ENCODE results near the gene NCDN. TPM values are rescaled to one million over a fixed set of nuclear protein-coding genes. Genes with fewer than 3 reads are reported as not detected.
A peak's percentile ranks its signal among the peaks of the same experiment; 100 is the strongest.

NCDN gene
- total RNA-seq, 2 donors from 2014 or later = 25.3 to 33.4 TPM

GRCh38 chr1:35572296-35572695 is 14.7 kb downstream of the NCDN start:
- H3K27me3 ChIP-seq (ENCODE audit: control insufficient read depth, insufficient read depth, low read length, poor library complexity, severe bottlenecking) = peaks cover 78% of the 10 kb centered on the region
- H3K9me3 ChIP-seq (ENCODE audit: control insufficient read depth, low read length) = no peaks in the 10 kb centered on the region
- H3K9me3 Mint-ChIP-seq = no peaks in the 10 kb centered on the region
- no peak for DNase-seq
- no peak overlapping the region for H3K4me3 ChIP-seq (ENCODE audit: low read length)
- no peak overlapping the region for H3K27ac ChIP-seq (ENCODE audit: low read depth, low read length)
- no peaks in the 10 kb centered on the region for H3K4me1 ChIP-seq (ENCODE audit: control insufficient read depth, insufficient read depth, low read length)
- no peak overlapping the region for H3K4me3 Mint-ChIP-seq
- H3K9ac ChIP-seq (ENCODE audit: extremely low read depth, low read length, poor library complexity, severe bottlenecking) = no peak overlapping the region
- H3K27ac Mint-ChIP-seq = no peak overlapping the region
- H3K36me3 Mint-ChIP-seq (ENCODE audit: low read depth) = no peaks in the 10 kb centered on the region
- no peaks in the 10 kb centered on the region for H3K36me3 ChIP-seq (ENCODE audit: control insufficient read depth, insufficient read depth, low read length)
- WGBS, 2 experiments (ENCODE audit: insufficient coverage in 1 of 2, insufficient read length in 1 of 2) = 80 to 87% methylated on average over 2 of the region's 2 CpGs
- H3K4me1 Mint-ChIP-seq = peaks cover 6% of the 10 kb centered on the region
- TF ChIP-seq, protein P1, sequence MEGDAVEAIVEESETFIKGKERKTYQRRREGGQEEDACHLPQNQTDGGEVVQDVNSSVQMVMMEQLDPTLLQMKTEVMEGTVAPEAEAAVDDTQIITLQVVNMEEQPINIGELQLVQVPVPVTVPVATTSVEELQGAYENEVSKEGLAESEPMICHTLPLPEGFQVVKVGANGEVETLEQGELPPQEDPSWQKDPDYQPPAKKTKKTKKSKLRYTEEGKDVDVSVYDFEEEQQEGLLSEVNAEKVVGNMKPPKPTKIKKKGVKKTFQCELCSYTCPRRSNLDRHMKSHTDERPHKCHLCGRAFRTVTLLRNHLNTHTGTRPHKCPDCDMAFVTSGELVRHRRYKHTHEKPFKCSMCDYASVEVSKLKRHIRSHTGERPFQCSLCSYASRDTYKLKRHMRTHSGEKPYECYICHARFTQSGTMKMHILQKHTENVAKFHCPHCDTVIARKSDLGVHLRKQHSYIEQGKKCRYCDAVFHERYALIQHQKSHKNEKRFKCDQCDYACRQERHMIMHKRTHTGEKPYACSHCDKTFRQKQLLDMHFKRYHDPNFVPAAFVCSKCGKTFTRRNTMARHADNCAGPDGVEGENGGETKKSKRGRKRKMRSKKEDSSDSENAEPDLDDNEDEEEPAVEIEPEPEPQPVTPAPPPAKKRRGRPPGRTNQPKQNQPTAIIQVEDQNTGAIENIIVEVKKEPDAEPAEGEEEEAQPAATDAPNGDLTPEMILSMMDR (conservative IDR thresholded peaks at IDR 0.05) = no peak
- H3K27me3 Mint-ChIP-seq (ENCODE audit: insufficient read depth) = peaks cover 89% of the 10 kb centered on the region

DNA sequence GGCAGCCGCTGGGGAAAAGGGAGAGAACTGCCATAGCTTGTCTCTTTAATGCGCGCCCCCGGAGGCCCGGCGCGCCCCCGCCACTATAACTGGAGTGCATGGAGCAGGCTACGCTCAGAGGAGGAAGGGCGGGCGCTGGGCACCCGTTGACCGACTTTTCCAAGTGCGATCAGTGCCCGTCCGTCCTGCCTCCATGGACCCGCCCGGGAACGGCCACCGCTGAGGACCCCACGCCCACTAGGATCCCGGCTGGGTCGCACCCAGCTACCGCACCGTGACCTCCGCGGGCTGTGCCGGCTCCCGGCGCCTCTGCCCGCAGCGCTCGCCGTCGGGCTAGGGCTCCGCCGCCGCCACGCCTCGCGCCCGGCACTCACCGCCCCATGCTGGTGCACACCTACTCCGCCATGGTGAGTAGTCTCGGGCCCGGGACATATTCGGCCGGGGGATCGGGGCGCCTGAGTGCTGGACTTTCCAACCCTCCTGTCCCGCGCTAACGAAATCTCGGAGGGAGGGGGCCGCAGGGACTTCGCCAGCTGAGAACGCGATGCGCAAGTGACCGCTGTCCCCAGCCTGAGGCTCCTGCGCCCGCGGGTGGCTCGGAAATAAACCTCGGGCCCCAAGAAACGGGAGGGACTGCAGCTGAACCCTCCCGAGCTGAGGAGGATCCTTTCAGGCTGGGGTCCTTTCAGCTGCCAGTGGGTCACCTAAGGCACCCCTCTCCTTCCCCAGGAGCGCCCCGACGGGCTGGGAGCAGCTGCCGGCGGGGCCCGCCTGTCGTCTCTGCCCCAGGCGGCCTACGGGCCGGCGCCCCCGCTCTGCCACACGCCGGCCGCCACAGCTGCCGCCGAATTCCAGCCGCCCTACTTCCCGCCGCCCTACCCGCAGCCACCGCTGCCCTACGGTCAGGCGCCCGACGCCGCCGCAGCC is 15.9 kb downstream of the NCDN start, which contains the start of gene TFAP2E:
Gene TFAP2E, plus strand, starts transcription at position 117 of the 927 bp plus-strand sequence. Its CDS starts 264 bp downstream, at position 381.
- Histone ChIP-seq H3K27me3 (ENCODE audit: control insufficient read depth, insufficient read depth, low read length, poor library complexity, severe bottlenecking) (peaks cover 89% of the 10 kb centered on the region), H3K4me1 (ENCODE audit: control insufficient read depth, insufficient read depth, low read length) (no peaks in the 10 kb centered on the region), H3K9me3 (ENCODE audit: control insufficient read depth, low read length) (no peaks in the 10 kb centered on the region), H3K9ac (ENCODE audit: extremely low read depth, low read length, poor library complexity, severe bottlenecking) (peak within 1 kb of the TSS; percentile 15), H3K27ac (ENCODE audit: low read depth, low read length) (no peak within 1 kb of the TSS), H3K4me3 (ENCODE audit: low read length) (peak within 1 kb of the TSS; percentile 77), H3K36me3 (ENCODE audit: control insufficient read depth, insufficient read depth, low read length) (no peaks in the 10 kb centered on the region)
- DNase-seq = peak; percentile 83
- Mint-ChIP-seq H3K4me1 (peaks cover 10% of the 10 kb centered on the region), H3K4me3 (peak within 1 kb of the TSS; percentile 44), H3K36me3 (ENCODE audit: low read depth) (no peaks in the 10 kb centered on the region), H3K27ac (no peak within 1 kb of the TSS), H3K9me3 (no peaks in the 10 kb centered on the region), H3K27me3 (ENCODE audit: insufficient read depth) (peaks cover 95% of the 10 kb centered on the region)
- 4 to 11% methylated on average over 38 to 95 of the region's 95 CpGs for whole genome bisulfite sequencing, 2 experiments (ENCODE audit: insufficient coverage in 1 of 2, insufficient read length in 1 of 2)
- TF ChIP-seq, protein P1 (conservative IDR thresholded peaks at IDR 0.05) = no peak

- no peak overlapping the region for H3K4me3 ChIP-seq (ENCODE audit: low read length)
- peak; percentile 77 for DNase-seq
- Mint-ChIP-seq H3K9me3 (no peaks in the 10 kb centered on the region), H3K4me3 (no peak overlapping the region), H3K27ac (no peak overlapping the region), H3K4me1 (peaks cover 11% of the 10 kb centered on the region), H3K36me3 (ENCODE audit: low read depth) (no peaks in the 10 kb centered on the region), H3K27me3 (ENCODE audit: insufficient read depth) (peaks cover 96% of the 10 kb centered on the region)
- no peak overlapping the region for H3K9ac ChIP-seq (ENCODE audit: extremely low read depth, low read length, poor library complexity, severe bottlenecking)
- H3K4me1 ChIP-seq (ENCODE audit: control insufficient read depth, insufficient read depth, low read length) = no peaks in the 10 kb centered on the region
- H3K27me3 ChIP-seq (ENCODE audit: control insufficient read depth, insufficient read depth, low read length, poor library complexity, severe bottlenecking) = peaks cover 92% of the 10 kb centered on the region
- no peaks in the 10 kb centered on the region for H3K36me3 ChIP-seq (ENCODE audit: control insufficient read depth, insufficient read depth, low read length)
- TF ChIP-seq, protein P1 (conservative IDR thresholded peaks at IDR 0.05) = no peak
- no peaks in the 10 kb centered on the region for H3K9me3 ChIP-seq (ENCODE audit: control insufficient read depth, low read length)
- WGBS, 2 experiments (ENCODE audit: insufficient coverage in 1 of 2, insufficient read length in 1 of 2) = 50 to 79% methylated on average over 10 to 48 of the region's 48 CpGs
- H3K27ac ChIP-seq (ENCODE audit: low read depth, low read length) = no peak overlapping the region
Measured at GRCh38 chr1:35574125-35574654, 16.6 kb downstream of the NCDN start.

Data from endodermal cell (in vitro differentiated cells).